UCSD-AML1 (cell line): ENCODE data around the gene MIXL1.

Experiments used
- DNase-seq: peaks from one replicate; lab custom pipeline; 2025; ENCODE audit not compliant: unreplicated experiment; lab: John Stamatoyannopoulos, UW

MIXL1 gene

GRCh38 chr1:226276077-226276682 lies 52.7 kb downstream of the MIXL1 start:
- no peak for DNase-seq
